Activated naive CD8-positive, alpha-beta T cell treated with anti-CD3 and anti-CD28 coated beads, Interleukin-2, amount 10 ng/mL, durations not matched to agents 7 days and 5 days (primary cell): Measurements from ENCODE around the gene C16orf95. TPM values are rescaled to one million over a fixed set of nuclear protein-coding genes. Genes with fewer than 3 reads are reported as not detected.
"Not testable (repeated sequence)": the region's sequence is repeated elsewhere in the genome, so short reads cannot be mapped to it uniquely, and the experiment has no call there.

Experiments used
- ATAC-seq: fragments of 150-1000 bp; cut with Tn5 transposase; one replicate; pipeline ENCODE4 v1.10.0; 2021; ENCODE audit warnings: low read depth, moderate library complexity
- POLR2A ChIA-PET: fragments of 350-600 bp; sonication (Branson Sonifier 250); formaldehyde crosslinking; loops from one replicate; lab custom pipeline; 2021; ENCODE audit warnings: antibody characterized with exemption; lab: Charles Lee
- DNase-seq: peaks from one replicate; pipeline ENCODE4 v3.0.0; 2021
- H3K27ac Mint-ChIP-seq: one replicate; pipeline ENCODE4 v1.8.0; 2022; ENCODE audit warnings: mild to moderate bottlenecking, mixed read lengths
- H3K27me3 Mint-ChIP-seq: one replicate; pipeline ENCODE4 v1.8.0; 2022; ENCODE audit warnings: mild to moderate bottlenecking, moderate library complexity, mixed read lengths
- H3K36me3 Mint-ChIP-seq: one replicate; pipeline ENCODE4 v1.8.0; 2021; ENCODE audit warnings: mild to moderate bottlenecking, mixed read lengths
- H3K4me1 Mint-ChIP-seq: one replicate; pipeline ENCODE4 v1.8.0; 2021; ENCODE audit warnings: mixed read lengths
- H3K4me3 Mint-ChIP-seq: one replicate; pipeline ENCODE4 v1.8.0; 2022; ENCODE audit warnings: mild to moderate bottlenecking, moderate library complexity, mixed read lengths
- H3K9me3 Mint-ChIP-seq: one replicate; pipeline ENCODE4 v1.8.0; 2021; ENCODE audit warnings: mixed read lengths
- total RNA-seq, 2 experiments: library from RNA; stranded (reverse); gene quantifications; one replicate each; pipeline ENCODE4 v1.2.3, GENCODE V29; 2021

C16orf95 gene
- total RNA-seq, 2 experiments from 2014 or later, result 4.9 to 8.0 TPM

- H3K4me3 Mint-ChIP-seq, result no peak overlapping the region
- peaks cover 8% of the 10 kb centered on the region for H3K27me3 Mint-ChIP-seq
- POLR2A ChIA-PET, result no interaction called here
- peaks cover 2% of the 10 kb centered on the region for H3K9me3 Mint-ChIP-seq
- DNase-seq (no peak), ATAC-seq (no peak)
- peaks cover 11% of the 10 kb centered on the region for H3K4me1 Mint-ChIP-seq
- no peak overlapping the region for H3K27ac Mint-ChIP-seq
- H3K36me3 Mint-ChIP-seq, result no peaks in the 10 kb centered on the region
Observed at GRCh38 chr16:87273471-87274030, 43.6 kb downstream of the C16orf95 start.

- DNase-seq, result no peak
- Mint-ChIP-seq H3K9me3 (peaks cover 2% of the 10 kb centered on the region), H3K36me3 (no peaks in the 10 kb centered on the region), H3K27ac (peak overlapping the region; percentile 6), H3K4me1 (peaks cover 10% of the 10 kb centered on the region), H3K4me3 (no peak overlapping the region), H3K27me3 (peaks cover 6% of the 10 kb centered on the region)
- ATAC-seq, result no peak
- POLR2A ChIA-PET, result no interaction called here
Observed at GRCh38 chr16:87271256-87271655, 45.9 kb downstream of the C16orf95 start.

- H3K27ac Mint-ChIP-seq, result no peak overlapping the region
- no peaks in the 10 kb centered on the region for H3K36me3 Mint-ChIP-seq
- H3K4me3 Mint-ChIP-seq, result no peak overlapping the region
- peaks cover 2% of the 10 kb centered on the region for H3K9me3 Mint-ChIP-seq
- POLR2A ChIA-PET, result no interaction called here
- H3K4me1 Mint-ChIP-seq, result no peaks in the 10 kb centered on the region
- ATAC-seq (no peak), DNase-seq (no peak)
- peaks cover 2% of the 10 kb centered on the region for H3K27me3 Mint-ChIP-seq
Observed at GRCh38 chr16:87267566-87267965, 49.6 kb downstream of the C16orf95 start.

- Mint-ChIP-seq H3K27me3 (peaks cover 2% of the 10 kb centered on the region), H3K4me1 (no peaks in the 10 kb centered on the region), H3K9me3 (peaks cover 2% of the 10 kb centered on the region), H3K4me3 (no peak overlapping the region), H3K36me3 (no peaks in the 10 kb centered on the region), H3K27ac (no peak overlapping the region)
- POLR2A ChIA-PET, result no interaction called here
- DNase-seq (no peak), ATAC-seq (no peak)
Observed at GRCh38 chr16:87266846-87267245, 50.3 kb downstream of the C16orf95 start.

GRCh38 chr16:87265261-87265660 lies 51.9 kb downstream of the C16orf95 start:
- DNase-seq (no peak), ATAC-seq (no peak)
- H3K36me3 Mint-ChIP-seq, result peaks cover 2% of the 10 kb centered on the region
- no peak overlapping the region for H3K4me3 Mint-ChIP-seq
- peaks cover 11% of the 10 kb centered on the region for H3K9me3 Mint-ChIP-seq
- no peak overlapping the region for H3K27ac Mint-ChIP-seq
- no peaks in the 10 kb centered on the region for H3K4me1 Mint-ChIP-seq
- POLR2A ChIA-PET, result no interaction called here
- peaks cover 2% of the 10 kb centered on the region for H3K27me3 Mint-ChIP-seq

GRCh38 chr16:87264634-87265033 lies 52.6 kb downstream of the C16orf95 start:
- POLR2A ChIA-PET, result no interaction called here
- peaks cover 2% of the 10 kb centered on the region for H3K27me3 Mint-ChIP-seq
- no peaks in the 10 kb centered on the region for H3K4me1 Mint-ChIP-seq
- ATAC-seq (no peak), DNase-seq (no peak)
- H3K4me3 Mint-ChIP-seq, result no peak overlapping the region
- H3K9me3 Mint-ChIP-seq, result peaks cover 13% of the 10 kb centered on the region
- peaks cover 2% of the 10 kb centered on the region for H3K36me3 Mint-ChIP-seq
- no peak overlapping the region for H3K27ac Mint-ChIP-seq

- no peak overlapping the region for H3K27ac Mint-ChIP-seq
- POLR2A ChIA-PET, result no interaction called here
- ATAC-seq (no peak), DNase-seq (no peak)
- no peak overlapping the region for H3K4me3 Mint-ChIP-seq
- H3K4me1 Mint-ChIP-seq, result no peaks in the 10 kb centered on the region
- H3K36me3 Mint-ChIP-seq, result peaks cover 2% of the 10 kb centered on the region
- peaks cover 14% of the 10 kb centered on the region for H3K9me3 Mint-ChIP-seq
- H3K27me3 Mint-ChIP-seq, result peaks cover 2% of the 10 kb centered on the region
Observed at GRCh38 chr16:87263418-87264052, 53.7 kb downstream of the C16orf95 start.

GRCh38 chr16:87259431-87259830 lies 57.8 kb downstream of the C16orf95 start:
- H3K4me3 Mint-ChIP-seq, result no peak overlapping the region

GRCh38 chr16:87258653-87259052 lies 58.5 kb downstream of the C16orf95 start:
- H3K4me3 Mint-ChIP-seq, H3K4me1 Mint-ChIP-seq, POLR2A ChIA-PET, ATAC-seq, H3K27ac Mint-ChIP-seq, H3K27me3 Mint-ChIP-seq, DNase-seq, H3K36me3 Mint-ChIP-seq: not testable (repeated sequence)
- H3K9me3 Mint-ChIP-seq, result peaks cover 14% of the 10 kb centered on the region

More at GRCh38 chr16:87259431-87259830, 57.8 kb downstream of the C16orf95 start:
- Mint-ChIP-seq H3K4me1 (no peaks in the 10 kb centered on the region), H3K27me3 (peaks cover 2% of the 10 kb centered on the region), H3K9me3 (peaks cover 14% of the 10 kb centered on the region), H3K36me3 (peaks cover 2% of the 10 kb centered on the region), H3K27ac (no peak overlapping the region)
- DNase-seq (no peak), ATAC-seq (no peak)
- POLR2A ChIA-PET, result interaction anchor here (0.5 kb wide), 1 partner anchor 41 kb away, joined by 3 read pairs; no protein-coding TSS in a partner anchor

- Mint-ChIP-seq H3K9me3 (peaks cover 10% of the 10 kb centered on the region), H3K4me1 (no peaks in the 10 kb centered on the region), H3K36me3 (peaks cover 2% of the 10 kb centered on the region), H3K4me3 (no peak overlapping the region), H3K27ac (no peak overlapping the region), H3K27me3 (no peaks in the 10 kb centered on the region)
- ATAC-seq, result no peak
- DNase-seq, result no peak
- POLR2A ChIA-PET, result no interaction called here
Observed at GRCh38 chr16:87255866-87256265, 61.3 kb downstream of the C16orf95 start.

GRCh38 chr16:87254734-87255133 lies 62.5 kb downstream of the C16orf95 start:
- ATAC-seq (no peak), DNase-seq (no peak)
- Mint-ChIP-seq H3K4me1 (no peaks in the 10 kb centered on the region), H3K27me3 (no peaks in the 10 kb centered on the region), H3K4me3 (no peak overlapping the region), H3K27ac (no peak overlapping the region), H3K36me3 (no peaks in the 10 kb centered on the region), H3K9me3 (peaks cover 2% of the 10 kb centered on the region)
- POLR2A ChIA-PET, result no interaction called here

- Mint-ChIP-seq H3K4me3 (no peak overlapping the region), H3K27me3 (no peaks in the 10 kb centered on the region), H3K27ac (no peak overlapping the region), H3K9me3 (no peaks in the 10 kb centered on the region), H3K36me3 (no peaks in the 10 kb centered on the region), H3K4me1 (no peaks in the 10 kb centered on the region)
- no peak for ATAC-seq
- no peak for DNase-seq
- POLR2A ChIA-PET, result no interaction called here
Observed at GRCh38 chr16:87254296-87254695, 62.9 kb downstream of the C16orf95 start.

- Mint-ChIP-seq H3K4me1 (peaks cover 4% of the 10 kb centered on the region), H3K4me3 (no peak overlapping the region), H3K27me3 (no peaks in the 10 kb centered on the region), H3K9me3 (no peaks in the 10 kb centered on the region), H3K27ac (no peak overlapping the region), H3K36me3 (no peaks in the 10 kb centered on the region)
- no peak for DNase-seq
- POLR2A ChIA-PET, result no interaction called here
- no peak for ATAC-seq
Observed at GRCh38 chr16:87253536-87253935, 63.7 kb downstream of the C16orf95 start.
